MM.1S (cell line): ENCODE data around the gene SLC31A2.
A peak's percentile ranks its signal among the peaks of the same experiment; 100 is the strongest.

Experiments used
- DNase-seq: peaks from one replicate; pipeline ENCODE4 v3.0.0-alpha.2; 2015
- H2AFZ ChIP-seq: fragments of 300-600 bp; sonication (generic); 2 replicates; pipeline ENCODE4 v1.6.0; 2016; ENCODE audit warnings: antibody characterized with exemption, low read length
- H3F3A ChIP-seq: fragments of 300-600 bp; sonication (generic); 2 replicates; pipeline ENCODE4 v1.6.1; 2016; ENCODE audit warnings: mild to moderate bottlenecking, antibody characterized with exemption, low read length, moderate library complexity, mixed read lengths; ENCODE audit not compliant: insufficient read depth
- H3K27ac ChIP-seq: fragments of 300-600 bp; sonication (generic); 2 replicates; pipeline ENCODE4 v1.5.1; 2016; ENCODE audit warnings: mild to moderate bottlenecking, low read length
- H3K27me3 ChIP-seq: fragments of 300-600 bp; sonication (generic); replicated peaks from 2 replicates; pipeline ENCODE4 v1.6.0; 2016; ENCODE audit warnings: low read length; ENCODE audit not compliant: insufficient read depth
- H3K36me3 ChIP-seq: fragments of 300-600 bp; sonication (generic); replicated peaks from 2 replicates; pipeline ENCODE4 v1.6.1; 2016; ENCODE audit warnings: mild to moderate bottlenecking, low read length, mixed read lengths; ENCODE audit not compliant: insufficient read depth
- H3K4me1 ChIP-seq: fragments of 300-600 bp; sonication (generic); 2 replicates; pipeline ENCODE4 v1.6.1; 2016; ENCODE audit warnings: low read length, mixed read lengths
- H3K4me2 ChIP-seq: fragments of 300-600 bp; sonication (generic); 2 replicates; pipeline ENCODE4 v1.6.0; 2016; ENCODE audit warnings: low read depth, low read length
- H3K4me3 ChIP-seq: fragments of 300-600 bp; sonication (generic); 2 replicates; pipeline ENCODE4 v1.5.1; 2016; ENCODE audit warnings: low read length, mixed read lengths
- H3K79me2 ChIP-seq: fragments of 300-600 bp; sonication (generic); 2 replicates; pipeline ENCODE4 v1.6.1; 2016; ENCODE audit warnings: mixed run types, low read length, mixed read lengths
- H3K9ac ChIP-seq: fragments of 300-600 bp; sonication (generic); 2 replicates; pipeline ENCODE4 v1.6.1; 2016; ENCODE audit warnings: low read length, mixed read lengths
- H3K9me2 ChIP-seq: fragments of 300-600 bp; sonication (generic); replicated peaks from 2 replicates; pipeline ENCODE4 v1.6.1; 2016; ENCODE audit warnings: mild to moderate bottlenecking, low read length, mixed read lengths; ENCODE audit not compliant: insufficient read depth
- H3K9me3 ChIP-seq: fragments of 300-600 bp; sonication (generic); replicated peaks from 2 replicates; pipeline ENCODE4 v1.6.1; 2016; ENCODE audit warnings: mild to moderate bottlenecking, low read length, mixed read lengths; ENCODE audit not compliant: insufficient read depth
- H4K20me1 ChIP-seq: fragments of 300-600 bp; sonication (generic); 2 replicates; pipeline ENCODE4 v1.6.1; 2016; ENCODE audit warnings: mild to moderate bottlenecking, low read length, moderate library complexity, mixed read lengths; ENCODE audit not compliant: insufficient read depth
- CTCF ChIP-seq: fragments of 300-600 bp; sonication (generic); IDR thresholded peaks from 2 replicates; pipeline ENCODE4 v1.5.1; 2016; ENCODE audit warnings: antibody characterized with exemption, low read length, mixed read lengths
- EZH2 ChIP-seq: fragments of 300-600 bp; sonication (generic); optimal IDR thresholded peaks from 2 replicates; pipeline ENCODE3; 2017; ENCODE audit warnings: low read depth, mild to moderate bottlenecking, antibody characterized with exemption, low read length, mixed read lengths
- EZH2phosphoT487 ChIP-seq: fragments of 300-600 bp; sonication (generic); IDR thresholded peaks from 2 replicates; pipeline ENCODE4 v1.6.1; 2018; ENCODE audit warnings: antibody characterized with exemption, low read length

SLC31A2 gene

GRCh38 chr9:113151696-113152630 lies 1.2 kb downstream of the SLC31A2 start:
- H3K4me3 ChIP-seq, result peak overlapping the region; percentile 85
- H3K9ac ChIP-seq, result no peak overlapping the region
- H3K36me3 ChIP-seq, result no peaks in the 10 kb centered on the region
- no peaks in the 10 kb centered on the region for H3K79me2 ChIP-seq
- H3K27me3 ChIP-seq, result no peaks in the 10 kb centered on the region
- H3K9me2 ChIP-seq, result no peaks in the 10 kb centered on the region
- H3K27ac ChIP-seq, result no peak overlapping the region
- H3K4me2 ChIP-seq, result peak overlapping the region; percentile 83
- TF ChIP-seq EZH2phosphoT487, result no peak
- no peak for TF ChIP-seq CTCF
- no peak for TF ChIP-seq EZH2
- H2AFZ ChIP-seq, result no peak overlapping the region
- H4K20me1 ChIP-seq, result no peaks in the 10 kb centered on the region
- no peak for DNase-seq
- H3K4me1 ChIP-seq, result no peaks in the 10 kb centered on the region
- H3K9me3 ChIP-seq, result no peaks in the 10 kb centered on the region
- H3F3A ChIP-seq, result peaks cover 4% of the 10 kb centered on the region; the same call in 1 of the 2 replicates

- DNase-seq, result no peak
- peaks cover 4% of the 10 kb centered on the region; the same call in 1 of the 2 replicates for H3F3A ChIP-seq
- no peak overlapping the region for H3K9ac ChIP-seq
- no peak overlapping the region for H3K4me3 ChIP-seq
- no peaks in the 10 kb centered on the region for H3K9me3 ChIP-seq
- no peaks in the 10 kb centered on the region for H3K36me3 ChIP-seq
- H3K27me3 ChIP-seq, result no peaks in the 10 kb centered on the region
- H3K79me2 ChIP-seq, result no peaks in the 10 kb centered on the region
- no peaks in the 10 kb centered on the region for H3K4me1 ChIP-seq
- no peaks in the 10 kb centered on the region for H3K9me2 ChIP-seq
- TF ChIP-seq EZH2, result no peak
- no peak for TF ChIP-seq CTCF
- TF ChIP-seq EZH2phosphoT487, result no peak
- H3K4me2 ChIP-seq, result no peak overlapping the region
- H3K27ac ChIP-seq, result no peak overlapping the region
- H2AFZ ChIP-seq, result no peak overlapping the region
- no peaks in the 10 kb centered on the region for H4K20me1 ChIP-seq
Observed at GRCh38 chr9:113152699-113153098, 1.9 kb downstream of the SLC31A2 start.

GRCh38 chr9:113153599-113153998 lies 2.8 kb downstream of the SLC31A2 start:
- Histone ChIP-seq H3K36me3 (no peaks in the 10 kb centered on the region), H4K20me1 (no peaks in the 10 kb centered on the region), H3K79me2 (no peaks in the 10 kb centered on the region), H3K4me3 (no peak overlapping the region), H3K27ac (no peak overlapping the region), H3K9me2 (no peaks in the 10 kb centered on the region), H3K27me3 (no peaks in the 10 kb centered on the region), H3K9me3 (no peaks in the 10 kb centered on the region), H3F3A (peaks cover 4% of the 10 kb centered on the region; the same call in 1 of the 2 replicates), H3K4me1 (no peaks in the 10 kb centered on the region), H3K9ac (no peak overlapping the region), H3K4me2 (no peak overlapping the region), H2AFZ (no peak overlapping the region)
- DNase-seq, result no peak
- TF ChIP-seq CTCF, result no peak
- no peak for TF ChIP-seq EZH2
- TF ChIP-seq EZH2phosphoT487, result no peak
